BE2C (cell line): ENCODE results near the gene ARF4.
"Not testable (repeated sequence)": the region's sequence is repeated elsewhere in the genome, so short reads cannot be mapped to it uniquely, and the experiment has no call there.

Source experiments
- DNase-seq: peaks from one replicate; pipeline ENCODE4 v3.0.0-alpha.2; 2020
- H3K27me3 ChIP-seq: fragments of 250-450 bp; sonication (Bioruptor Pico); 2 replicates; pipeline ENCODE4 v1.5.1; 2020; ENCODE audit warnings: mild to moderate bottlenecking
- H3K36me3 ChIP-seq: fragments of 250-450 bp; sonication (Bioruptor Pico); 2 replicates; pipeline ENCODE4 v1.5.1; 2020; ENCODE audit warnings: mild to moderate bottlenecking
- H3K4me1 ChIP-seq: fragments of 250-450 bp; sonication (Bioruptor Pico); 2 replicates; pipeline ENCODE4 v1.5.1; 2020
- H3K4me3 ChIP-seq: 2 replicates; pipeline ENCODE4 v1.5.1; 2011; ENCODE audit warnings: low read depth, low read length
- H3K9me3 ChIP-seq: fragments of 250-450 bp; sonication (Bioruptor Pico); 2 replicates; pipeline ENCODE4 v1.5.1; 2020
- TF ChIP-seq, protein P1 (sequence below): IDR thresholded peaks from 2 replicates; pipeline ENCODE4 v1.5.1; 2012; ENCODE audit warnings: mild to moderate bottlenecking, low read depth, low read length

ARF4 gene

GRCh38 chr3:57624801-57625200, 27.7 kb upstream of the ARF4 start:
- H3K4me3 ChIP-seq, result no peak overlapping the region
- TF ChIP-seq, protein P1, sequence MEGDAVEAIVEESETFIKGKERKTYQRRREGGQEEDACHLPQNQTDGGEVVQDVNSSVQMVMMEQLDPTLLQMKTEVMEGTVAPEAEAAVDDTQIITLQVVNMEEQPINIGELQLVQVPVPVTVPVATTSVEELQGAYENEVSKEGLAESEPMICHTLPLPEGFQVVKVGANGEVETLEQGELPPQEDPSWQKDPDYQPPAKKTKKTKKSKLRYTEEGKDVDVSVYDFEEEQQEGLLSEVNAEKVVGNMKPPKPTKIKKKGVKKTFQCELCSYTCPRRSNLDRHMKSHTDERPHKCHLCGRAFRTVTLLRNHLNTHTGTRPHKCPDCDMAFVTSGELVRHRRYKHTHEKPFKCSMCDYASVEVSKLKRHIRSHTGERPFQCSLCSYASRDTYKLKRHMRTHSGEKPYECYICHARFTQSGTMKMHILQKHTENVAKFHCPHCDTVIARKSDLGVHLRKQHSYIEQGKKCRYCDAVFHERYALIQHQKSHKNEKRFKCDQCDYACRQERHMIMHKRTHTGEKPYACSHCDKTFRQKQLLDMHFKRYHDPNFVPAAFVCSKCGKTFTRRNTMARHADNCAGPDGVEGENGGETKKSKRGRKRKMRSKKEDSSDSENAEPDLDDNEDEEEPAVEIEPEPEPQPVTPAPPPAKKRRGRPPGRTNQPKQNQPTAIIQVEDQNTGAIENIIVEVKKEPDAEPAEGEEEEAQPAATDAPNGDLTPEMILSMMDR, result no peak
- H3K4me1 ChIP-seq, result no peaks in the 10 kb centered on the region

DNA sequence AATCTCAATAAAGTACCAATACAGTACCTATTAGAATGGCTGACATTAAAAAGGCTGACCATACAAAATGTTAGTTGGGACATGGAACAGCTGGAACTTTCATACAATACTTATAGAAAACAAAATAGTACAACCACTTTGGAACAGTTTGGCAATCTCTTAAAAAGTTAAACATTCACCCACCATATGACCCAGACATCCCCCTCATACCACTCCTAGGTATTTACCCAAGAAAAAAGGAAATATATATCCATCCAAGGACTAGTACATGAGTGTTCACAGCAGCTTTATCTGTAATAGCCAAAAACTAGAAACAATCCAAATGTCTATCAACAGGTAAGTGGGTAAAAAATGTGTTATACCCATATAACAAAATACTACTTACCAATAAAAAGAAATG, 25.2 kb upstream of the ARF4 start:
- DNase-seq, result no peak
- Histone ChIP-seq H3K4me1 (no peaks in the 10 kb centered on the region), H3K27me3 (no peaks in the 10 kb centered on the region), H3K4me3 (no peak overlapping the region), H3K36me3 (no peaks in the 10 kb centered on the region), H3K9me3 (no peaks in the 10 kb centered on the region)
- TF ChIP-seq, protein P1, result no peak

More at GRCh38 chr3:57624801-57625200, 27.7 kb upstream of the ARF4 start:
- no peaks in the 10 kb centered on the region for H3K9me3 ChIP-seq
- H3K27me3 ChIP-seq, result no peaks in the 10 kb centered on the region
- H3K36me3 ChIP-seq, result no peaks in the 10 kb centered on the region
- no peak for DNase-seq

DNA sequence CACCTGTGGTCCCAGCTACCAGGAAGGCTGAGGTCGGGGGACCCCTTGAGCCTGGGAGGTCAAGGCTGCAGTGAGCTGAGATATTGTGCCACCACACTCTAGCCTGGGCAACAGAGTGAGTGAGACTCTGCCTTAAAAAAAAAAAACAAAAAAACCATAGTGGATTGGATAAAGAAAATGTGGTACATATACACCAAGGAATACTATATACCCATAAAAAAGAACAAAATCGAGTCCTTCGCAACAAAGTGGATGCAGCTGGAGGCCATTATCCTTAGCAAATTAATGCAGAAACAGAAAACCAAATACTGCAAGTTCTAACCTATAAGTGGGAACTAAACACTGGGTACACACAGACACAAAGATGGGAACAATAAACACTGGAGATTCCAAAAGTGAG, 20.6 kb upstream of the ARF4 start:
- H3K9me3 ChIP-seq, result no peaks in the 10 kb centered on the region
- TF ChIP-seq, protein P1, result no peak
- H3K4me1 ChIP-seq, result no peaks in the 10 kb centered on the region
- H3K4me3 ChIP-seq, result no peak overlapping the region
- no peak for DNase-seq
- no peaks in the 10 kb centered on the region for H3K27me3 ChIP-seq
- no peaks in the 10 kb centered on the region for H3K36me3 ChIP-seq

DNA sequence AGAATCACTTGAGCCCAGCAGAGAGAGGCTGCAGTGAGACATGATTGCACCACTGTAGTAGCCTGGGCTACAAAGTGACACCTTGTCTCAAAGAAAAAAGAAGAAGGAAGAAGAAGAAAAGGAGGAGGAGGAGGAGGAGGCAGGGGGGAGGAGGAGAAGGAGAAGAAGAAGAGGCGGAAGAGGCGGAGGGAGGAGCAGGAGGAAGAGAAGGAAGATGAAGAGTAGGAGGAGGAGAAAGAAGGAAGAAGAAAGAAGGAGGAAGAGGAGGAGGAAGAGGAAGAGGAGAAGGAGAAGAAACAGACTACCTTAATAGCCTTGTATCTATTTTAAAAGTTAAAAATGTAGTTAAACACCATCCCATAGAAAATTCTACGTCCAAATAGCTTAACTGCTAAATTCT, 19.1 kb upstream of the ARF4 start:
- Histone ChIP-seq H3K9me3 (no peaks in the 10 kb centered on the region), H3K4me1 (no peaks in the 10 kb centered on the region), H3K4me3 (no peak overlapping the region), H3K36me3 (no peaks in the 10 kb centered on the region), H3K27me3 (no peaks in the 10 kb centered on the region)
- DNase-seq, result no peak
- TF ChIP-seq, protein P1, result no peak

- not testable (repeated sequence) for H3K4me1 ChIP-seq, H3K9me3 ChIP-seq, H3K4me3 ChIP-seq, H3K36me3 ChIP-seq, DNase-seq, H3K27me3 ChIP-seq
Observed at GRCh38 chr3:57611870-57612269, 14.7 kb upstream of the ARF4 start.

DNA sequence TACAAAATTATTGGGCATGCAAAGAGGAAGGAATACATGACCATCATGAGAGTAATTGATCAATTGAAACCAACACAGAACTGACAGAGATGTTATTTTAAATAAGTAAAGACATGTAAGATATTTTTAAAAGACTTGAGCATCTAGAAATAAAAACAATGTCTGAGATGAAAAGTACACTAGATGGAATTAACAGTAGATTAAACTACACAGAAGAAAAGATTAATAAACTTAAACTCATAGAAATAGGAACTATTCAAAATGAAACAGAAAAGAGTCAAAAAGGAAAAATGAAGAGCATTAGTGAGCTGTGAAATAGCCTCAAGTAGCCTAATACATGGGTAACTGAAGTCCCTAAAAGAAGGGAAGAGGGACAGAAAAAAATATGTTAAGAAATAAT, 8.5 kb upstream of the ARF4 start:
- Histone ChIP-seq H3K9me3 (no peaks in the 10 kb centered on the region), H3K4me3 (no peak overlapping the region), H3K4me1 (no peaks in the 10 kb centered on the region), H3K36me3 (no peaks in the 10 kb centered on the region), H3K27me3 (no peaks in the 10 kb centered on the region)
- TF ChIP-seq, protein P1, result no peak
- no peak for DNase-seq

GRCh38 chr3:57604971-57605370, 7.8 kb upstream of the ARF4 start:
- TF ChIP-seq, protein P1, result no peak
- Histone ChIP-seq H3K4me3 (no peak overlapping the region), H3K9me3 (no peaks in the 10 kb centered on the region), H3K36me3 (no peaks in the 10 kb centered on the region), H3K27me3 (no peaks in the 10 kb centered on the region), H3K4me1 (no peaks in the 10 kb centered on the region)
- DNase-seq, result no peak
